ENCODE results near the gene PEPD.
A peak's percentile ranks its signal among the peaks of the same experiment; 100 is the strongest.

PEPD gene

GRCh38 chr19:33381101-33381500 lies 140.5 kb downstream of the PEPD start:
- no peak for DNase-seq

- DNase-seq: no peak
Observed at GRCh38 chr19:33379151-33379829, 142.3 kb downstream of the PEPD start.

DNA sequence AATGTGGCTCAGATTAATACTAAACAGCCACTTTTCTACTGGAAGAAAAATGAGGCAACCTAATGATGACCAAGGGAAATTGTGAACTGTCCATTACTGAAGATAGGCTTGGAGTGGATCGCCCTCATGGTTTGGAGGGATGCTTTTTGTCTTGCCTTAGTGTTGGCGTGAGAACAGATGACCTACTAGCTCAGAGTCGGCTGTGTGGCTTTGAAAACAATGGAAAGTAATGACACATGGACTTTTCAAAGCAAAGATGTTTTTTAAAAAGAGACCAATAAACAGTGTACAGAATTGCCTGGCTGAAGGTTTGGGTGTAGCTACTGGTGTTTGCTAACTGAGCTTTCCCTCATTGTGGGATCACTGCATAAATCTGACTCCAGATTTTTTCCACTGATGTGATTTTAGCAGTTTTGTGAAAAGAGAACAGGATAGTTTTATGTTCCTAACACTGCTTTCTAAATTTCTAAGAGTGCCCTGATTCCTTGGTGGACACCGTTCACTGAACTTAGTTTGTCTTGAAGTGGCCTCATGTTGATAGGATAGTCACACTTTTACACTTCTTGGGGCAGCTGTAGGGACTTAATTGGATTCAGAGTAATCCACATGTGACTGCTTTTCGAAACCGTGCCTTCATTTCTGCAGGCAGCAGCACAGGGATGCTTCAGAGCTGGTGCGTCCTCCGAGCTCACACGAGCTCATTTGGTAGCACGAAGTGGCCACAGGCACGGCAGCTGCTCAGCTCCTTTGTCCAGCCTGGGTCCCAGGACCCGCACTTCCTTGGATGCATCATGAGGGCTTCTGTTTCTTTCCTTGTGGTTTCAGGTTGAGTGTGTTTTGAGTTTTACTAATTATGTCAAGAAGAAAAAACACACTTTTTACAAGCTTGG lies 143.8 kb downstream of the PEPD start:
- DNase-seq: peak; percentile 33

DNA sequence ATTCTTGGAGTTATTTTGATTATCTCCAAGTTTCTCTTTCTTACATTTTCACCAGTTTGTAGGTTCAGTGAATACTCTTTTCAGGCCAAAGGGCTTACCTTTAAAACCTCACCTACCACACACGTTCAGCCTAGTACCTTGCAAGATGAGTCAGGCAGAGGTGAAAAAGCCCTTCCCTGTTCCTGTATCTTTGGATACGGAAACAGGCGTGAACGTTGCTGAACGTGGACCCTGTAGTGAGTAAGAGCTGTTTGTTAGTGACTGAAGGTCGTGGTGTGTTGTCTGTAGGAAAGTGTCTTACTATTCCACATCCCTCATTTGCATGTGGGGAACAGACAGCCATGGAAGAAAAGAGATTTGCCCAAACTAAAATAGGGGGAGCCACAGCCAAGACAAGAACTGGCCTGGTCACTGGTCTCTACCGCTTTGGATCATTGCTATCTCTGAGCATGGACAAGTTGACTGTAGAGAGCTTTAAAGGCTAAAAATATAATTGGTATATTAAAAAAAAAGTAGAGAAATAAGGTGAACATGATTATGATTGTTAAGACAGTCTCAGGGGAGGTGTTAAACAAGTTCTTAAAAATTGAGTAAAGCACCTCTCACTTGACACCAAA lies 144.5 kb downstream of the PEPD start:
- DNase-seq: no peak

- DNase-seq: peak; percentile 92
Observed at GRCh38 chr19:33376423-33376822, 145.2 kb downstream of the PEPD start.

DNA sequence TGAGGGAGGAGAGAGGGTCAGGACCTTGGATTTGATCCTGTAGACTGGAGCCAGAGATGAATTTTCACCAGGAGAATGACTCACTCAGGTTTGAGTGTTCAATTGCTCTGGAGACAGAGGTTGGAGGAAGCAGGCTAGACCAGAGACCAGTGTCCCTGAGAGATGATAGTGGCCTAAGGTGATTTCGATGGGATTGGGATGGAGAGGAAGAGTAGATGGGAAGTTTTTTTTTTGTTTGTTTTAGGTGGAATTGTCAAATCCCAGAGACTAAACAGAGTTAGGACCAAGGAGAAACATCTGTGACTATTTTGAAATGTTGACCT lies 145.8 kb downstream of the PEPD start:
- peak; percentile 29 for DNase-seq

- DNase-seq: no peak
Observed at GRCh38 chr19:33375156-33375836, 146.3 kb downstream of the PEPD start.

DNA sequence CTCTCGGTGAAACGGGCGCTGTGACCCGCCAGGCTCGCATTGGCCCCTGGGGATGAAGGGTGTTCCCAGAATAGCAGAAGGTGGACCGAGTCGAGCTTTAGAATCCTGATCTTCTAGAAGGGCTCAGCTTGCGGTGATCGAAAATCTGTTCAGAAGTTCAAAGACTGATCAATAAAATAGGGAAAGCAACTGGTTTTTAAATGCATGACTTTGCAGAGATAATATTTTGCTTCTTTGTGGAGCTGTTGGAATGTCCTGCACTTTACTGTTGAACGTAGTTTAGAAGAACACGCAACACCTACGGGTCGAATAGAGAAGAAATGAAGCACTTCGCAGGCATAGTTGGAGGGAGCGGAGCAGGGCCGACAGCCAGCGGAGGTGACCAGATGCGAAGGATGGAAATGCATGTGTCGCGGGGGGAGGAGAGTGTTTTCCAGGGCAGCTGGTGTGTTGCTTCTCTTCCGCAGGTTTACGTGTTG lies 147.3 kb downstream of the PEPD start:
- DNase-seq: peak; percentile 30

DNA sequence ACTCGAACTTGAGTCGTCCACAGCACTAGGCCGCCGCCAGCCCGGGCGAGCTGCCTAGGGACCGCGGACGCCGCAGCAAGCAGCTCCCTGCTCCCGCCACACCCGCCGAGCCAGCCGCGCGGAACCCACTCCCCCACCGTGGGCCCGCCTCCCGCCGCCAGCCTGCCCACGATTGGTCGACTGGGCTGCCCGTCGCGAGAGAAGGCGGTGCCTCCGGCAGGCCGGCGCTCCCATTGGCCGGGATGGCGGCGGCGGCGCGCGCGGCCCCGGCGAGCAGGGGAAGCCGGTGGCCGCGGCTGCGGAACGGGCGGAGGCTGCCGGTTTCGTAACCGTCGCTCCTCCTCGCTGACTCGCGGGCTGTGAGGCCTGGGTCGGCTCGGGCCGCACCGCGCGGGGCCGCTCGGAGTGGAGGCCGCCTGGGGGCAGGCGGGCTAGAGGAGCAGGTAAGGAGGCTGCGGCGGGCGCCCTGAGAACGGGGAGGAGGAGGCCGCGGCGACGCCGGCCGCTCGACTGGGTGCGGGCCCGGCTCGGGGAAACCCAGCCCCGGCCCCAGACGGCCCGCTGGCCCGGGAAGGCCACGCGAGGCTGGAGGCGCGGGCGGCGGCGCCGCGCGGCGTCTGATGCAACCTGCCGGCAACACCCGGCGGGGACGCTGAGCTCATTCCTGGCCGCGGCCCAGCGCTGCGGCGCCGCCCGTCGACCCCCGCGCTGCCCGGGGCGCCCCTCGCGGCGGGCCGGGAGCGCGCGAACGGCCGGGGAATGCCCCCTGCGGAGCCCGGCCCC lies 147.9 kb downstream of the PEPD start, which contains the start of gene CEBPG:
Gene CEBPG (plus strand): TSS at position 257 of the 783 bp plus-strand sequence. CDS start 5,531 bp downstream, outside the sequence.
- peak; percentile 87 for DNase-seq

GRCh38 chr19:33370783-33371182 lies 150.8 kb downstream of the PEPD start:
- no peak for DNase-seq

- peak; percentile 30 for DNase-seq
Observed at GRCh38 chr19:33368074-33368864, 153.3 kb downstream of the PEPD start.

DNA sequence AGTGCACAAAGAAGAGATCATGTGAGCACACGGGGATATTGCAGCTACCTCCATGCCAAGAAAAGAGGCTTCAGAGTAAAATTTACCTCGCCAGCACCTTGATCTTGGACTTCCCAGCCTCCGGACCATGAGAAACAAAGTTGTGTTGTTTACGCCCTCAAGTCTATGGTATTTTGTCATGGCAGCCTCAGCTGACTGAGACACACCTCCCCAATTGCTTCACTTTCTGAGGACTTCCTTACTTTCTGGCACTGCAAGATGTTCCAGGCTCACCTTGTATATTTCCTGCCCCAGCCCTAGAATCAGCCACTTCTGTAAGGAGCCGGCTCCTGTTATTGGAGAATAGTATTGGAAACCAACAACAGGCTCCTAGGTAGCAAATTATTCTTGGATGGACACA lies 154.7 kb downstream of the PEPD start:
- DNase-seq: no peak

- no peak for DNase-seq
Observed at GRCh38 chr19:33366127-33366526, 155.5 kb downstream of the PEPD start.

GRCh38 chr19:33365691-33366090 lies 155.9 kb downstream of the PEPD start:
- DNase-seq: no peak

DNA sequence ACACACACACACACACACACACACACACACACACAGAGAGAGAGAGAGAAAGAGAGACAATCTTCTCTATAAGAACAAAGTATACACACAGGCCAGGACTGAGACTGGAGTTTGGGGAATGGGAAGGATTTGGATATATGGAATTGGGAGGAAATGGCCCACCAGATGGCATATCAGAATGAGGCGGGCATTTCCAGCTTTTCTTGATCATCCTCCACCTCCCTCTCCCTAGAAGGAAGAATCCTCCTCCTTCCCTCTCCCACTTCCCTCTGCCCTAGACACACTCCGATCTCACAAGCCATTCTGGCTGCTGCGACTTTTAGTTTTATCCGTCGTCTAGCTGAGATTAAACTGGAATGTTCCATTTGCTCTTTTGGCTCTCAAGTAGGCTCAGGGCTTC lies 158.1 kb downstream of the PEPD start:
- no peak for DNase-seq

- no peak for DNase-seq
Observed at GRCh38 chr19:33362508-33363228, 158.9 kb downstream of the PEPD start.

GRCh38 chr19:33359581-33359980 lies 162.0 kb downstream of the PEPD start:
- DNase-seq: no peak

DNA sequence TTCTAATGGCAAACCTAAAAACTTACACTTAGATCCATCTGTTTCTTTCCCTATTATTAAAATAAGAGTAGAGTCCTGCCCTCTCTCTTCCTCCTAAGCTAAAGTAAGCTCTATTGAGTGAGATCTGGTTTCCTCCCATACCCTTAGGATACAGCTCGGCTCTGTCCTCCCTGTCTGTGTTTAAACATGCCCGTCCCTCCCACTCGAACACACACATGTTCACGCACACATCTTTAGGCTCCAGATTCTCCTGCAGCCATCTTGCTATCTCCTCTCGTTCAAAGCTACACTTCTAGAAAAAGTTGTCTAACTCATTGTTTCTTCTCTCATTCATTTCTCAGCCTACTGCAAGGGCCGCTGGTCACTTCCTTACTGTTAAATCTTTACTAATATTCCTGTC lies 163.2 kb downstream of the PEPD start:
- no peak for DNase-seq

- DNase-seq: no peak
Observed at GRCh38 chr19:33357556-33357955, 164.0 kb downstream of the PEPD start.

DNA sequence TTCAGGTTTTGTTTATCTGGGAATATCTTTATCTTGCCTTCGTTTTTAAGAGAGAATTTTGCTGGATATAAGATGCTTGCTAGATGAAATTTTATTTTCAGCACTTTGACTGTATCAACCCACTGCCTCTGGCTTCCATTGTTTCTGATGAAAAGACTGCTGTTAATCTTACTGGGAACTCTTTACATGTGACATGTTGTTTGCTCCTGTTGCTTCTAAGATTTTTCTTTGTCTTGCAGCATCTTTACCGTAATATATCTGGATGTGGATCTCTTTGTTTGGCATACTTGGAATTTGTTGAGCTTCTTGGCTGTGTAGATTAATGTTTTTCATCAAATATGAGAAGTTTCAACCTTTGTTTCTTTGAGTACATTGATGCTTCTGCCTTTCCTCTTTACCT lies 166.1 kb downstream of the PEPD start:
- DNase-seq: no peak
